Measurements from ENCODE around the gene DNAAF5. TPM values are rescaled to one million over a fixed set of nuclear protein-coding genes. Genes with fewer than 3 reads are reported as not detected.

DNAAF5 gene
- total RNA-seq, 1 experiment from 2014 or later: 37.6 TPM

DNA sequence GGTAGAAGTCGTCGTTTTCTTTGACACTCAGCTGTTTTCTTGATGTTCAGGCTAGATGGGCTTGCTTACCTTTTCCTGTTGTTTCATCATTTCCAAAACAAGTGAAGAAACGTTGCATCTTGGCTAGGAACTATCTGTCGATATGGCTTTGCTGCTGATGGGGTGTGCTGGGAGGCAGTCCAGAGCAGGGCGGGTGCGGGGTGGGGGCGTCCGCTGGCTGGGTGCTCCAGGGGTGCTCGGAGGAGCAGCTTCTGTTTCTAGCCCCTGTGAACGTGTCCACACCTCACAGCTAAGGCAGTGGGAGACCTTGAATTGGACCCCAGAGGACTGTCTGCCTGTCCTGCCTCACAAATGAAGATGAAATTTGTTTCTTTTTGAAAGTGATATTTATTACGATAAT is 98.2 kb downstream of the DNAAF5 start:
- TF ChIP-seq, protein P1, sequence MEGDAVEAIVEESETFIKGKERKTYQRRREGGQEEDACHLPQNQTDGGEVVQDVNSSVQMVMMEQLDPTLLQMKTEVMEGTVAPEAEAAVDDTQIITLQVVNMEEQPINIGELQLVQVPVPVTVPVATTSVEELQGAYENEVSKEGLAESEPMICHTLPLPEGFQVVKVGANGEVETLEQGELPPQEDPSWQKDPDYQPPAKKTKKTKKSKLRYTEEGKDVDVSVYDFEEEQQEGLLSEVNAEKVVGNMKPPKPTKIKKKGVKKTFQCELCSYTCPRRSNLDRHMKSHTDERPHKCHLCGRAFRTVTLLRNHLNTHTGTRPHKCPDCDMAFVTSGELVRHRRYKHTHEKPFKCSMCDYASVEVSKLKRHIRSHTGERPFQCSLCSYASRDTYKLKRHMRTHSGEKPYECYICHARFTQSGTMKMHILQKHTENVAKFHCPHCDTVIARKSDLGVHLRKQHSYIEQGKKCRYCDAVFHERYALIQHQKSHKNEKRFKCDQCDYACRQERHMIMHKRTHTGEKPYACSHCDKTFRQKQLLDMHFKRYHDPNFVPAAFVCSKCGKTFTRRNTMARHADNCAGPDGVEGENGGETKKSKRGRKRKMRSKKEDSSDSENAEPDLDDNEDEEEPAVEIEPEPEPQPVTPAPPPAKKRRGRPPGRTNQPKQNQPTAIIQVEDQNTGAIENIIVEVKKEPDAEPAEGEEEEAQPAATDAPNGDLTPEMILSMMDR (IDR thresholded peaks at IDR 0.05; ENCODE audit: unreplicated experiment): no peak
- no TSS peak for BruUV-seq (replicated peaks)
- Mint-ChIP-seq H3K27ac (ENCODE audit: low read depth, unreplicated experiment) (no peak overlapping the region), H3K27me3 (ENCODE audit: insufficient read depth, unreplicated experiment) (no peaks in the 10 kb centered on the region), H3K4me3 (ENCODE audit: unreplicated experiment) (no peak overlapping the region), H3K4me1 (ENCODE audit: insufficient read depth, unreplicated experiment) (peaks cover 26% of the 10 kb centered on the region), H3K9me3 (ENCODE audit: unreplicated experiment) (no peaks in the 10 kb centered on the region), H3K36me3 (ENCODE audit: insufficient read depth, unreplicated experiment) (peaks cover 37% of the 10 kb centered on the region)
- ChIA-PET CTCF (no interaction called here), POLR2A (interaction anchor here (2.2 kb wide), 1 partner anchor 8 kb away, joined by 10 read pairs; no protein-coding TSS in a partner anchor)
- intact Hi-C loops (cut with micrococcal nuclease): no loop called here
- DNase-seq (ENCODE audit: unreplicated experiment): no peak

DNA sequence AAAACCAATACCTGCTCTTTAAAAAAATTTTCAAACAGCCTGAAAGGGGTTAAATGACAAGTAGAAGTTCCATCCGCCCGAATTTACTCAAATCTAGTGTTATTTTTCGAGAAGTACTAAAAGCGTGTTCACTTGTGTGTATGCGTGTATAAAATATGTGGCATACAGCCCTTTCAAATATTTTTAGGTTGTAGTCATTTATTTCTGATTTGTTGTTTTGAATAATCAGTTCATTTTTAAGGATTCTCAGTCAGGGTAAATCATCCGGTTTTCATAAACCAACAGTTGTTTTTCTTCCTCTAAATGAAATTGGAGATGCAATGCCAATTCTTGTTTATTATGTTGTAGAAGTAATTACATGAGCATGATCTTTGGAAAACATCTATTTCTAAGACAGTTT is 98.9 kb downstream of the DNAAF5 start:
- peaks cover 37% of the 10 kb centered on the region for H3K36me3 Mint-ChIP-seq (ENCODE audit: insufficient read depth, unreplicated experiment)
- no peak for DNase-seq (ENCODE audit: unreplicated experiment)
- no TSS peak for BruUV-seq (replicated peaks)
- H3K4me3 Mint-ChIP-seq (ENCODE audit: unreplicated experiment): no peak overlapping the region
- H3K4me1 Mint-ChIP-seq (ENCODE audit: insufficient read depth, unreplicated experiment): peaks cover 26% of the 10 kb centered on the region
- no peaks in the 10 kb centered on the region for H3K27me3 Mint-ChIP-seq (ENCODE audit: insufficient read depth, unreplicated experiment)
- ChIA-PET POLR2A (interaction anchor here (2.2 kb wide), 1 partner anchor 8 kb away, joined by 10 read pairs; no protein-coding TSS in a partner anchor), CTCF (no interaction called here)
- intact Hi-C loops (cut with micrococcal nuclease): no loop called here
- TF ChIP-seq, protein P1 (IDR thresholded peaks at IDR 0.05; ENCODE audit: unreplicated experiment): no peak
- H3K27ac Mint-ChIP-seq (ENCODE audit: low read depth, unreplicated experiment): no peak overlapping the region
- H3K9me3 Mint-ChIP-seq (ENCODE audit: unreplicated experiment): no peaks in the 10 kb centered on the region

DNA sequence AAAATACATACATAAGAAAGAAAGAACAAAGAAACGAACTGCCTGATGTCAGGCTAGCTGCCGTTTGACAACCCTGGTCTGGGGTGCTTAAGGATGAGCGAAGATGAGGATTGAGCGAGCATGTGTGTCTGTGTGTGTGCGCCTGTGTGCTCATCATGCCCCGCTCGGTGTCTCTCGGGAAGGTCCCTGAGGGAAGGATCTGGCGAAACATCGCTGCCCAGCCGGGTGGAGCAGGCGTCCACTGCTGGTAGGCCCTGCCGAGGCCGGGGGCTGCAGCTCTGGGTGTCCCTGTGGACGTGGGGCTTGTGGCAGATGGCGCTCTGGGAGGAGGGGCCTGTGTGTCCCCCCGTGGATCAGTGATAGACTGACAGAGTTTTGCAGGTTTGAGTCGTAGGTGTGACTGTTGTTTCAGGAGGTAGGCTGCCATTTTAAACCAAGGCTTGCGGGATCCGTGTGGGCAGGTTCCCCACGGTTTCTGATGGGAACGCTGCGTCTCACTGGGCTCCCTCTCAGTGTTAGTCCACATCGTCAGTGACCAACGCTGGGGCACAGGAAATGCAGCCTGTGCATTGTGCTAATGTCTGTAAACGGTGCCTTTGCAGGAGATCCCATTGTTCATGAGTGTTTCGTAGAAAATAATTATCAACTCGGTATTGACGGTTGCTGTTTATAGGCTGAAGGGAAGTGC is 99.9 kb downstream of the DNAAF5 start:
- H3K4me3 Mint-ChIP-seq (ENCODE audit: unreplicated experiment): no peak overlapping the region
- no peak overlapping the region for H3K27ac Mint-ChIP-seq (ENCODE audit: low read depth, unreplicated experiment)
- intact Hi-C loops (cut with micrococcal nuclease): no loop called here
- peaks cover 30% of the 10 kb centered on the region for H3K4me1 Mint-ChIP-seq (ENCODE audit: insufficient read depth, unreplicated experiment)
- ChIA-PET POLR2A (interaction anchor here (1.8 to 2.2 kb wide), 2 partner anchors 9 kb away, joined by 10 to 12 read pairs; no protein-coding TSS in a partner anchor), CTCF (no interaction called here)
- H3K36me3 Mint-ChIP-seq (ENCODE audit: insufficient read depth, unreplicated experiment): peaks cover 37% of the 10 kb centered on the region
- TF ChIP-seq, protein P1 (IDR thresholded peaks at IDR 0.05; ENCODE audit: unreplicated experiment): no peak
- BruUV-seq (replicated peaks): no TSS peak
- no peak for DNase-seq (ENCODE audit: unreplicated experiment)
- no peaks in the 10 kb centered on the region for H3K27me3 Mint-ChIP-seq (ENCODE audit: insufficient read depth, unreplicated experiment)
- no peaks in the 10 kb centered on the region for H3K9me3 Mint-ChIP-seq (ENCODE audit: unreplicated experiment)

DNA sequence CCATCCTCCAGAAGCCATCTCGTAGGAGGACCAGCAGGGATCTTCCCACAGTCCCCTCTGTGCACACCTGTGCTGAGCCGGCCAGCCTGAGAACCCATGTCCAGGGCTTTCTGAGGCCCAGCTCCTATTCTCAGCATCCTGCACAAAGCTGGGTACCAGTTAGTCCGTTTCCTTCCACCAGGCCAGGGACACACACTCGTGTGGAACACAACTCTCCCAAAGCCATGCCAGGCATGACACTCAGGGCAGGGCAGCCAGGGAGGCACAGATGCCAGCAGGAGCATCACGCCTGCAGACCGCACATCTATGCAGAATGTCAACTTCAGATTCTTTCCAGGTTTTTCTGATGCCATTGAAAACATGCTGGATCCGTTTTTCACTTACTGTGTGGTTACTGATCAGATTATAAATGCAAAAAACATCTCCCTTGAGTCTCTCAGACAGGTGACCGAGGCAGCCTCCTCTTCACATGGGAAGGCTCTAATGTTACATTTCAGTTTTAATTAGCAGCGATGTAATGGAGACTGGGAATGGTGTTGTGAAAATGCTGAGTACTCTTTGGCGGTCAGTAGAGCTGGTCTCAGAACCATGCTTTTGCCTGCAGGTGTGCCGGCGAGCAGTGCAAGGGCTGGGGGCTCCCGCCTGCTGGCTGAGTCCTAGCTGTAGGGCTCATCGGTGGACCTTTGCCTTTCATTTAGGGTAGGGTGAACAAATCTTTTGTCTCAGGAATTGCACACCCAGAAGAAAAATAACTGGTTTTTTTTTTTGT is 102.5 kb downstream of the DNAAF5 start:
- no TSS peak for BruUV-seq (replicated peaks)
- Mint-ChIP-seq H3K27ac (ENCODE audit: low read depth, unreplicated experiment) (no peak overlapping the region), H3K4me3 (ENCODE audit: unreplicated experiment) (no peak overlapping the region), H3K36me3 (ENCODE audit: insufficient read depth, unreplicated experiment) (peaks cover 38% of the 10 kb centered on the region), H3K4me1 (ENCODE audit: insufficient read depth, unreplicated experiment) (peaks cover 31% of the 10 kb centered on the region), H3K9me3 (ENCODE audit: unreplicated experiment) (no peaks in the 10 kb centered on the region), H3K27me3 (ENCODE audit: insufficient read depth, unreplicated experiment) (no peaks in the 10 kb centered on the region)
- TF ChIP-seq, protein P1 (IDR thresholded peaks at IDR 0.05; ENCODE audit: unreplicated experiment): no peak
- DNase-seq (ENCODE audit: unreplicated experiment): no peak
- ChIA-PET POLR2A (interaction anchor here (1.1 to 8.3 kb wide), 5 partner anchors 11 to 44 kb away, joined by 3 to 185 read pairs (median 3); no protein-coding TSS in a partner anchor), CTCF (interaction anchor here (0.6 to 1.2 kb wide), 2 partner anchors 12 to 67 kb away, joined by 3 to 4 read pairs; no protein-coding TSS in a partner anchor)
- intact Hi-C loops (cut with micrococcal nuclease): no loop called here
